Measurements from ENCODE around the gene E2F7.

DNA sequence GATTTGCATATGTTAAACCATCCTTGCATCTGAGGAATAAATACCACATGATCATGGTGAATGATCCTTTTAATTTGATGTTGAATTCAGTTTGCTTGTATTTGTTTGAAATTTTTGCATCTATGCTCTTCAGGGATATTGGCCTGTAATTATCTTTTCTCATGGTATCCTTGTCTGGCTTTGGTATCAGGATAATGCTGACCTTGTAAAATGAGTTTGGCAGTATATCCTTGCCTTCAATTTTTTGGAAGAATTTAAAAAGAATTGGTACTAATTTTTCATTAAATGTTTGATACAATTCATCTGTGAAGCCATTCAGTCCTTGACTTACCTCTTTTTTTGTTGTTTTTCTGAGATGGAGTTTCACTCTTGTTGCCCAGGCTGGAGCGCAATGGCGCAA lies 85.2 kb downstream of the E2F7 start:
- TF ChIP-seq, protein P1, sequence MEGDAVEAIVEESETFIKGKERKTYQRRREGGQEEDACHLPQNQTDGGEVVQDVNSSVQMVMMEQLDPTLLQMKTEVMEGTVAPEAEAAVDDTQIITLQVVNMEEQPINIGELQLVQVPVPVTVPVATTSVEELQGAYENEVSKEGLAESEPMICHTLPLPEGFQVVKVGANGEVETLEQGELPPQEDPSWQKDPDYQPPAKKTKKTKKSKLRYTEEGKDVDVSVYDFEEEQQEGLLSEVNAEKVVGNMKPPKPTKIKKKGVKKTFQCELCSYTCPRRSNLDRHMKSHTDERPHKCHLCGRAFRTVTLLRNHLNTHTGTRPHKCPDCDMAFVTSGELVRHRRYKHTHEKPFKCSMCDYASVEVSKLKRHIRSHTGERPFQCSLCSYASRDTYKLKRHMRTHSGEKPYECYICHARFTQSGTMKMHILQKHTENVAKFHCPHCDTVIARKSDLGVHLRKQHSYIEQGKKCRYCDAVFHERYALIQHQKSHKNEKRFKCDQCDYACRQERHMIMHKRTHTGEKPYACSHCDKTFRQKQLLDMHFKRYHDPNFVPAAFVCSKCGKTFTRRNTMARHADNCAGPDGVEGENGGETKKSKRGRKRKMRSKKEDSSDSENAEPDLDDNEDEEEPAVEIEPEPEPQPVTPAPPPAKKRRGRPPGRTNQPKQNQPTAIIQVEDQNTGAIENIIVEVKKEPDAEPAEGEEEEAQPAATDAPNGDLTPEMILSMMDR (tag by site-specific recombination; IDR thresholded peaks at IDR 0.05): no peak
- no peak for TF ChIP-seq ZNF830 (tag by site-specific recombination; IDR thresholded peaks at IDR 0.05; ENCODE audit: low read depth)
- no peak for TF ChIP-seq ZNF549 (tag by site-specific recombination; IDR thresholded peaks at IDR 0.05)
- TF ChIP-seq, protein P2, sequence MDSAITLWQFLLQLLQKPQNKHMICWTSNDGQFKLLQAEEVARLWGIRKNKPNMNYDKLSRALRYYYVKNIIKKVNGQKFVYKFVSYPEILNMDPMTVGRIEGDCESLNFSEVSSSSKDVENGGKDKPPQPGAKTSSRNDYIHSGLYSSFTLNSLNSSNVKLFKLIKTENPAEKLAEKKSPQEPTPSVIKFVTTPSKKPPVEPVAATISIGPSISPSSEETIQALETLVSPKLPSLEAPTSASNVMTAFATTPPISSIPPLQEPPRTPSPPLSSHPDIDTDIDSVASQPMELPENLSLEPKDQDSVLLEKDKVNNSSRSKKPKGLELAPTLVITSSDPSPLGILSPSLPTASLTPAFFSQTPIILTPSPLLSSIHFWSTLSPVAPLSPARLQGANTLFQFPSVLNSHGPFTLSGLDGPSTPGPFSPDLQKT (IDR thresholded peaks at IDR 0.05; ENCODE audit: borderline replicate concordance, low read depth, low read length): no peak
- no peak for TF ChIP-seq ZNF16 (tag by site-specific recombination; IDR thresholded peaks at IDR 0.05; ENCODE audit: low read depth)
- TF ChIP-seq ZNF626 (tag by site-specific recombination; IDR thresholded peaks at IDR 0.05): no peak
- TF ChIP-seq ZBTB1 (tag by site-specific recombination; IDR thresholded peaks at IDR 0.05): no peak
- TF ChIP-seq, protein P3, sequence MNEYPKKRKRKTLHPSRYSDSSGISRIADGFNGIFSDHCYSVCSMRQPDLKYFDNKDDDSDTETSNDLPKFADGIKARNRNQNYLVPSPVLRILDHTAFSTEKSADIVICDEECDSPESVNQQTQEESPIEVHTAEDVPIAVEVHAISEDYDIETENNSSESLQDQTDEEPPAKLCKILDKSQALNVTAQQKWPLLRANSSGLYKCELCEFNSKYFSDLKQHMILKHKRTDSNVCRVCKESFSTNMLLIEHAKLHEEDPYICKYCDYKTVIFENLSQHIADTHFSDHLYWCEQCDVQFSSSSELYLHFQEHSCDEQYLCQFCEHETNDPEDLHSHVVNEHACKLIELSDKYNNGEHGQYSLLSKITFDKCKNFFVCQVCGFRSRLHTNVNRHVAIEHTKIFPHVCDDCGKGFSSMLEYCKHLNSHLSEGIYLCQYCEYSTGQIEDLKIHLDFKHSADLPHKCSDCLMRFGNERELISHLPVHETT (tag by site-specific recombination; IDR thresholded peaks at IDR 0.05): no peak
- no peak for TF ChIP-seq SETDB1 (IDR thresholded peaks at IDR 0.05; ENCODE audit: insufficient read length, low read length)
- TF ChIP-seq YY2 (tag by site-specific recombination; IDR thresholded peaks at IDR 0.05): no peak
